Thyroid gland (tissue), 4 donors: ENCODE results near the gene TMPRSS11D. TPM values are rescaled to one million over a fixed set of nuclear protein-coding genes. Genes with fewer than 3 reads are reported as not detected.

Source experiments
- DNase-seq, 2 donors: peaks; one replicate each; pipeline ENCODE4 v3.0.0-alpha.2; 2019
- H3K27ac ChIP-seq, 3 donors: fragments of 200-600 bp; sonication (generic); 1 replicate in 2 of 3; 2 replicates in 1 of 3; pipeline ENCODE4 v1.5.1; 2016 to 2019; ENCODE audit warnings: mild to moderate bottlenecking in 1 of 3, moderate library complexity in 1 of 3
- H3K27me3 ChIP-seq: fragments of 200-600 bp; sonication (generic); one replicate; pipeline ENCODE4 v1.5.1; 2019
- H3K36me3 ChIP-seq, 2 donors: fragments of 200-600 bp; sonication (generic); one replicate each; pipeline ENCODE4 v1.5.1; 2016 to 2019
- H3K4me1 ChIP-seq, 2 donors: fragments of 200-600 bp; sonication (generic); one replicate each; pipeline ENCODE4 v1.5.1; 2017 to 2019
- H3K4me3 ChIP-seq, 3 donors: fragments of 200-600 bp; sonication (generic); replicated peaks in 1 of 3; 1 replicate in 2 of 3; 2 replicates in 1 of 3; pipeline ENCODE4 v1.5.1; 2016; ENCODE audit warnings: mild to moderate bottlenecking in 1 of 3
- H3K9me3 ChIP-seq: fragments of 200-600 bp; sonication (generic); one replicate; pipeline ENCODE4 v1.5.1; 2017
- CTCF ChIP-seq, 6 experiments: fragments of 200-600 bp in 3 of 6; fragments of 450-650 bp in 3 of 6; sonication (generic) in 3 of 6; IDR thresholded peaks; one replicate each; pipeline ENCODE4 v1.5.1; 2016 to 2019; ENCODE audit warnings: antibody characterized with exemption in 6 of 6, mild to moderate bottlenecking in 2 of 6, inconsistent platforms in 1 of 6, moderate library complexity in 1 of 6
- POLR2A ChIP-seq, 2 donors: fragments of 450-650 bp; IDR thresholded peaks; one replicate each; pipeline ENCODE4 v1.6.1; 2017; ENCODE audit warnings: antibody characterized with exemption in 2 of 2, mild to moderate bottlenecking in 2 of 2, moderate library complexity in 1 of 2
- WGBS, 2 donors: methylation state at CpG; one replicate each; pipeline ENCODE4 v1.1.5; 2017; 5-methylcytosine and 5-hydroxymethylcytosine counted together
- intact Hi-C: fragments of 100-400 bp; cut with DNase I; formaldehyde crosslinking; loops from one replicate; pipeline ENCODE4 v1.15.1; 2023
- total RNA-seq, 4 donors: library from RNA; depleted of rRNA; stranded (reverse); fragments of >200 nt; gene quantifications; one replicate each; pipeline ENCODE4 v1.2.3, GENCODE V29; 2016

The TMPRSS11D gene
- total RNA-seq, 4 donors from 2014 or later, result not detected

DNA sequence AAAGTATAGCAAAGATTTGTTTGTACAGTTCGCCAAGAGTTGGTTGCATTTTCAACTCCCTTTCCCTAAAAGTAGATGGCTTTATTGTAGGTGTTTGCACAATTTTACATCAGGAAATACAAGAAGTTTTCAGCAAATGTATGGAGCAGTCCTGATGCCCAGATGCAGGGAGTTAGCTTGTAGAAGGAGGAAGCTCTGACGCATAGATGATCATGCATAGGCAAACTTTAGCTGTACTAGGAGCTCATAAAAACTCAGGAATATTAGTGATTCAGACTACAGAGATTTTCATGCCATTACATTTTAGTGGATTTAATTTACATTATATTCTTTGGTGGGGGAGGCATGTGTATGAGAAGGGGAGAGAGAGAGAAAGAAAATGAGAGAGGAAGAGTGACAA, 62.9 kb downstream of the TMPRSS11D start:
- TF ChIP-seq POLR2A (IDR thresholded peaks at IDR 0.05) (no peak), CTCF (IDR thresholded peaks at IDR 0.05) (no peak)
- intact Hi-C loops, result no loop called here
- 96 to 98% methylated on average over 2 of the region's 2 CpGs for WGBS, 2 donors

DNA sequence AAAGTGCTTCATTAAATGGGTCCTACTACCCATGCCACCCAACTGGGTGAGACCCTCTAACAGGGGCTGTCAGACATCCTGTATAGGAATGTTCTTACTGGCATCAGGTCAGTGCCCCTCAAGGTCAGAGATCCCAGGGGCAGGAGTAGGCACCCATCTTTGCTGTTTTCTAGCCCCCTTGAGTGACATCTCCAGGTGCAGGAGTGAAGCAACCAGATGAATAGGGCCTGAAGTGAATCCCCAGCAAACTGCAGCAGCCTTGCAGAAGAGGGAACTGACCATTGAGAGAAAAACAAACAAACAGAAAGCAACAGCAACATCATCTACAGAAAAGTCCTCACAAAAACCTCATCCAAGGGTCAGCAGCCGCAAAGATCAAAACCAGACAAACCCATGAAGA, 73.8 kb downstream of the TMPRSS11D start:
- no peaks in the 10 kb centered on the region for H3K4me1 ChIP-seq
- H3K27ac ChIP-seq, result no peak overlapping the region
- intact Hi-C loops, result no loop called here
- H3K27me3 ChIP-seq, result no peaks in the 10 kb centered on the region
- TF ChIP-seq POLR2A (IDR thresholded peaks at IDR 0.05) (no peak), CTCF (IDR thresholded peaks at IDR 0.05) (no peak)
- DNase-seq, result no peak
- no peaks in the 10 kb centered on the region for H3K9me3 ChIP-seq
- no peak overlapping the region for H3K4me3 ChIP-seq
- H3K36me3 ChIP-seq, result no peaks in the 10 kb centered on the region
- 97 to 100% methylated on average over 1 of the region's 1 CpG for WGBS, 2 donors

More for the DNA sequence above, 62.9 kb downstream of the TMPRSS11D start:
- no peaks in the 10 kb centered on the region for H3K9me3 ChIP-seq
- H3K27ac ChIP-seq, result no peak overlapping the region
- no peaks in the 10 kb centered on the region for H3K4me1 ChIP-seq
- no peak for DNase-seq
- H3K36me3 ChIP-seq, result no peaks in the 10 kb centered on the region
- no peak overlapping the region for H3K4me3 ChIP-seq
- H3K27me3 ChIP-seq, result no peaks in the 10 kb centered on the region

GRCh38 chr4:67809502-67809901, 74.3 kb downstream of the TMPRSS11D start:
- 93% methylated on average over 5 of the region's 7 CpGs; no CpG with 5 or more reads in 1 of the 2 donors for WGBS, 2 donors
- no peak for TF ChIP-seq POLR2A (IDR thresholded peaks at IDR 0.05)
- TF ChIP-seq CTCF (IDR thresholded peaks at IDR 0.05), result no peak
- no peak for DNase-seq
- no peak overlapping the region for H3K4me3 ChIP-seq
- H3K27me3 ChIP-seq, result no peaks in the 10 kb centered on the region
- no peaks in the 10 kb centered on the region for H3K9me3 ChIP-seq
- H3K36me3 ChIP-seq, result no peaks in the 10 kb centered on the region
- intact Hi-C loops, result no loop called here
- no peak overlapping the region for H3K27ac ChIP-seq
- no peaks in the 10 kb centered on the region for H3K4me1 ChIP-seq

- intact Hi-C loops, result no loop called here
- no peak overlapping the region for H3K27ac ChIP-seq
Measured at GRCh38 chr4:67796810-67797209, 87.0 kb downstream of the TMPRSS11D start.

DNA sequence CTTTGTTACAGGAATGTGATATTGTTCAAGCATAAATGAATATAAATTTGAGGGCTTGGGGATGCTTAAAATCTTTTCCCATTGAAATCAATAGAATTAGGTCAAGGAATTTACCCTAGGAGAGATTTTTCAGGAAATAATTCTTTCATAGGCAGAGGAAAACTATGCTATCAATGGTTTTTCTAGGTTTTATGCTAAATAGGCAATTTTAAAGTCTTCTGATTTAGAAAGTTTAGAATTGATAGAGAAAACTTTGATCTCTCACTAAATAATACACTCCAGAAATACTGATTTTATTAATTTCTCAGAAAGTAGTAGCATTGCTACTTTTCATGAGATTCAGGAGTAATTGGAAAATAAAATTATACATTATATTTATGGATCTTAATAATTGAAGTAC, 93.1 kb downstream of the TMPRSS11D start:
- Histone ChIP-seq H3K9me3 (no peaks in the 10 kb centered on the region), H3K4me1 (no peaks in the 10 kb centered on the region), H3K4me3 (no peak overlapping the region), H3K27ac (no peak overlapping the region), H3K27me3 (no peaks in the 10 kb centered on the region), H3K36me3 (no peaks in the 10 kb centered on the region)
- intact Hi-C loops, result no loop called here
- no peak for DNase-seq
- TF ChIP-seq CTCF (IDR thresholded peaks at IDR 0.05) (no peak), POLR2A (IDR thresholded peaks at IDR 0.05) (no peak)

More at GRCh38 chr4:67796810-67797209, 87.0 kb downstream of the TMPRSS11D start:
- Histone ChIP-seq H3K4me3 (no peak overlapping the region), H3K9me3 (no peaks in the 10 kb centered on the region), H3K27me3 (no peaks in the 10 kb centered on the region), H3K36me3 (no peaks in the 10 kb centered on the region), H3K4me1 (no peaks in the 10 kb centered on the region)
- DNase-seq, result no peak
- no peak for TF ChIP-seq POLR2A (IDR thresholded peaks at IDR 0.05)
- no peak for TF ChIP-seq CTCF (IDR thresholded peaks at IDR 0.05)
